HG03135 (cell line): ENCODE measurements around the gene TRIAP1.
"Not testable (repeated sequence)": the region's sequence is repeated elsewhere in the genome, so short reads cannot be mapped to it uniquely, and the experiment has no call there.

Experiments used
- ATAC-seq: cut with Tn5 transposase; IDR thresholded peaks from one replicate; pipeline ENCODE4 v1.9.1; 2021; ENCODE audit warnings: mild to moderate bottlenecking, moderate library complexity; ENCODE audit not compliant: unreplicated experiment

Gene TRIAP1

DNA sequence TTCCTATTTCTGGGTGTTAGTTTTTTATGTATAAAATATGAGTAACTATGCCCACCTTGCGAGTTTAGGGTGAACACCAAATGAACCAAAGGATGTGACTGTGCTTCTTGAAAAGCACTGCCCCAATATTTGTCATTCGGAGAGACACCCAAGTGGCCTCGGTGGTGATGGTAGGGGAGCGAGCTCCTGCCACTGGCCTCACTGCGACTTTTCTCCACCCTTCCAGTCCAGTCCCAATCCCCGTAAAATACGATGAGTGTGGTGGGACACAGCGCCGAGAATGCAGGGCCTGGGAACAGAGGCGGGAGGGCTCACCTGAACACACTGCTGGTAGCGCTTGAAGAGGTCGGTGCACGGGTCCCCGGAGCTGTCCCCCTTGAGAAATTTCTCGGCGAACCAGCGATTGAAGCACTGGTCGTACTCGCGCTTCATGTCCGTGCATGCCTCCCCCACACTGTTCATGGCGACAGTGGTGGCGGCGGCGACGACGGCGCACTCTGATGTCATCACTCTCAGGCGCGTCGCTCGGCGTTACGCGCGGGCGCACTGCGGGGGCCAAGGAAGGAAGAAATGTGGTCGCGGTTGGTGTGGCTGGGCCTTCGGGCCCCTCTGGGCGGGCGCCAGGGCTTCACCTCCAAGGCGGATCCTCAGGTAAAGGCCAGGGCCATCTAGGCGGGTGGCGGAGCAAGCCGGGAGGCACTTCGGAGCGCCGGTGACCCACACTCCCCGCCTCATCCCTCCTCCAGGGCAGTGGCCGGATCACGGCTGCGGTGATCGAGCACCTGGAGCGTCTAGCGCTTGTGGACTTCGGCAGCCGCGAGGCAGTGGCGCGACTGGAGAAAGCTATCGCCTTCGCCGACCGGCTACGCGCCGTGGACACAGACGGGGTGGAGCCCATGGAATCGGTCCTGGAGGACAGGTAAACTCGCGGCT lies at the start of gene TRIAP1, which contains the start of gene GATC:
TSS of gene TRIAP1 (minus strand) at position 474 of the 933 bp plus-strand sequence. CDS start at position 462, 12 bp downstream.
TSS of gene GATC (plus strand) at position 534 of the 933 bp plus-strand sequence. CDS start at position 571, 37 bp downstream.
- peak; percentile 91 for ATAC-seq

DNA sequence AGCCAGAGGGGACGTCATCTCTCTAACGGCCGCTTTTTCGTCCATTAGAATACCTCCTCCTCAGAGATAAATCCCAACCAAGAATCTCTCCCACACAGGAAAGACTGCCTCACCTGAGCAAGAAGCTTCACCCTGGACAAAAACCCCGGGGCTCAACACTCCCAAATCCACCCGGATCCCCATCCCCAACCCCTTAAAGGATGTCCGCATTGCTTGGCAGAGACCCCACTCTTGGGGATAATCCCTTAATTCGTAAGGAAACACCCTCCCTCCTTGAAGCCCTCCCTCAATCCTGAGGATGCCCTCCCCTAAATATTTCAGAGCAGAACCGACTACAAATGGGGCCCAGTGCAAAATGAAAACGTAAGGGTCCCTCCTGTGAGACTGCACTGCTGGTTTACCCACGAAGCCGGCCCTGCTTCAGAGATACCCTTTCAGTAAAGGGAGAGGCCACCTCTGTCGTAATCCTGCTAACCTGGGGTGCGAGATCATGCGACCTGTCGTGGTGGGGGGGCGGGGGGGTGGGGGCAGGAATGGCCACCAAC lies 49.1 kb upstream of the TRIAP1 start:
- ATAC-seq, result peak; percentile 5

DNA sequence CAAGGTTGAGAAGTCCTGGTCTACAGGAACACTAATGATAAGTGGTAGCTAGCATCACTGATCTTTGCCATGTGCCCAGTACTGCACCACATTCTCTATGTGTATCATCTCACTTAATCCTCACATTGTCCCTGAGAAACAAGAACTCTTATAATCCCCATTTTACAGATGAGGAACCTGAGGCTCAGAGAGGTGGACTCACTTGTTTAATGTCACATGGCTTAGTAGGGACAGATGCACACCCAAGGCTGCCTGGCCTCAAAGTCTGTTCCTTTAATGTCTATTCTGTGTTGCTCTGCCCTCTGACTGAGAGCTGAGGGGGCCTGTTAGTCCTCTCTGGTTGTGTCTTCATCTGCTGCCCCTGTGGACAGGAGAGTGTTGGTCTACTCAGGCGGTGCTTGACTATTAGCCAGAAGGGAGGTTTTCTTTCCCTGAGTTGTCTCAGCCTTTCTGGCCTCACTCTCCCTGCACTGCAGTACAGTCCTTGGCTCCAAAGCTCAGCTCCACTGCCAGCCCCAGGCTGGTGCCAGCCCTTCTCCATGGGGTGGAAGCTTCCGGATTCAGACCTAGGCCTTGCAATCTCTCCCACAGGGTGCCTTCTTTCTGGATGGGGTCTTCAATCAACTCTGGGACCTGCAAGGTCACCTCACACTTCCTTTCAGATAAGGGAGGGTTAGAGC lies 44.8 kb upstream of the TRIAP1 start:
- ATAC-seq, result no peak

DNA sequence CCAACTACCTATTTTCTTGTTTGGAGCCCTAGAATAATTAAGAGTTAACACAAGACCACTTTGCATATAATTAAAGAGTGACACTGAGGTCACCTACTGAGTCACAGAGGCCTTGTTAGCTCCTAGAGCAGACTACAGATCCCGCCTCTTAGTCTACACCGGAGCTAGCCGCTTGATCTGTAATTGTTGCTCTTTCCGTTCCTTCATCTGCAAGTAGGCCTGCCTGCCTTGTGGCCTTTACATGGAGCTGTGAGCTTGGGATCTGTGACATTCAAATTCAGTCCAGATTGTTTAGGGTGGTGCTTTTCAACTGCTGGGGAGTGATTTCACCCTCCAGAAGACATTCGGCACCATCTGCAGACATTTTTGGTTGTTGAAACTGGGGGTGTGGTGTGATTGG lies 44.1 kb upstream of the TRIAP1 start:
- no peak for ATAC-seq

DNA sequence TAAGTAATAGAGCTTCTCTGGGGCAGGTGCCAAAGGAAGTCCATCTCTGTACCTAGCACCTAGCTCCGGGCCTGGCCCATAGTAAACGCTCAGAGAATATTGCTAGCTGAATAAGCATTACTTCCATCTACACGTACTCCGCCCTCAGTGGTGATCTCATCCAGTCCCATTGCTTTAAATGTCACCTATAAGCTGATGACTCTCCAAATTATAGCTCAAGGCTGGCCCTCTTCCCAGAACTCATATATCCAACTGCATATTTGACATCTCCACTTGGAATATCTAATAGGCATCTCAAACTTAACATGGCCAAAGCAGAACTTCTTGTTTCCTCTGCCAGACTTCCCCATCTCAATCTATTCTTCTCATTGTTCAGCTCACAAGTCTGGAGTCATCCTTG lies 42.8 kb upstream of the TRIAP1 start:
- no peak for ATAC-seq

DNA sequence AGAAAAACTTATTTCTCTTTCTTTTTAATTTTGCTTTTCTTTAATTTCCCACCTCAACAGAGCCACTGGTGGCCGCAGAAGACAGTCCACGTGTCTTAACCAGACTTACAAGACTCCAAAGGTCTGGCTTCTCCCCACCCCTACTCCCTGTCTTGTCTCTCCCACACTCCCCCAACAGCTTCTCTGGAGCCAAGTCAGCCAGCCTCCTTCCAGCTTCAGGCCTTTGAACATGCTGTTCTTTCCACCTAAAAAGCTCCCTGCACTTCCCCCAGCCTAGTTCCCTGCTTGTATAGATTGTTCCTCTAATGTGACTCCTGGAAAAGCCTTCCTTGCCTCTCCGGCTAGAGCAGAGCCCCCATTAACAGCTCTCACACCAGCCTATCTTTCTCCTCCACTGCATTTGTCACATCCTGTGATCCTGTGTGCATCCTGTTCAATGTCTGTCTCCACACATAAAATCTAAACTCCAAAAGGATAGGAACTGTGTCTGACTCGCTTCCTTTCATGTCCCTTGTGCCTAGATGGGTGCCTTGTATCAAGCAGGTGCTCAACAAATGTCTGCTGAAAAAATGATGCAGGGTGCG lies 42.0 kb upstream of the TRIAP1 start:
- ATAC-seq, result no peak

DNA sequence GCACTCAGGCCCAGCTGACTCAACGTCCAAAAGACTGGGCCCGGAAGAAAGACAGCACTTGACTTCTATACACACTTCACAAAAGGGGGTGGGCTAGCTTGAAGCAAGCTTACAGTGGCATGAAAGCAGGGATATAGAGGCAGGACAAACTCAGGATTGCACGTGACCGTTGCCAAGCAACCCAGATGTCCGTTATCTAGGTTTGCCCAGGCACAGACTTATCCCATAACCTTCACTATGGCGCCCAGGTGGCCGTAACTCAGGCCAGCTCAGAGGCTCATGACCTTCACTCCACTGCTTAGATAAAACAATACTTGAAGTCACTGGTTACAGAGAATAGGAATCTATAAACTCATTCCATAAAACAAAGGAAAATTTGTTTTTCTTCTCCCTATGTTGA lies 41.4 kb upstream of the TRIAP1 start:
- not testable (repeated sequence) for ATAC-seq

DNA sequence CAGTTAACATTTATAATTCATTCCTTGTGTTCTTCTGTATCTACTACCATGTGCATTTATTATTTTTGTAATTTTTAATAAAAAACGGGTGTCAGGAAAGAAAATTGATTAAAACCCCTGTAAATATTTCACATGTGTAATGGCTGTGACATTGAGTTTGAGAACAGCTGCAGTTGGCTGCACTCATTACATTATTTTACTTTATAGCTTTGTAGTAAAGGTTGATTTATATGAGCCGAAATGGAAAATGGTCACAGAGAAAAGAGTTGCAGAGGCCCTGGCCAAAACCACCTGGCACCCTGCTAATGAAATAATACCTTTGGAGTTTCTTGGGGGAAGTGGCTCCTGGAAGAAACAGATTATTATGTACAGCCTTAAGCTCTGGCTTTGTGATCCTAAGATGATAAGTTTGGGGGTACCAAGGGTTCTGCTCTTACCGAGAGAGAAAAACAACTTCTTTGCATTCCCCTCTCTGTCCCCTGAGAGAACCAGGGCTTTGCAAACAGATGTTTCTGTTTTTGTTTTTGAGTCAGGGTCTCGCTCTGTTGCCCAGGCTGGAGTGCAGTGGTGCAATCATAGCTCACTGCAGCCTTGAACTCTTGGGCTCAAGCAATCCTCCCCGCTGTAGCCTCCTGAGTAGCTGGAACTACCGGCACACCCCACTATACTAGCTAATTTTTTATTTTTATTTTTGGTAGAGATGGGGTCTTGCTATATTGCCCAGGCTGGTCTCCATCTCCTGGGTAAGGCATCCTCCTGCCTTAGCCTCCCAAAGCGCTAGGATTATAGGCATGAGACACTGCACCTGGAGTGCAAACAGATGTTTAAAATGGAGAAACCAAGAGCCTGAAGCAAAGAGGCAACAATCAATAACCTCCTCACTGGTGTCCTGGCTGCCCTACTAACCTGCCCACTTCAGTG lies 40.0 kb upstream of the TRIAP1 start:
- ATAC-seq, result no peak

DNA sequence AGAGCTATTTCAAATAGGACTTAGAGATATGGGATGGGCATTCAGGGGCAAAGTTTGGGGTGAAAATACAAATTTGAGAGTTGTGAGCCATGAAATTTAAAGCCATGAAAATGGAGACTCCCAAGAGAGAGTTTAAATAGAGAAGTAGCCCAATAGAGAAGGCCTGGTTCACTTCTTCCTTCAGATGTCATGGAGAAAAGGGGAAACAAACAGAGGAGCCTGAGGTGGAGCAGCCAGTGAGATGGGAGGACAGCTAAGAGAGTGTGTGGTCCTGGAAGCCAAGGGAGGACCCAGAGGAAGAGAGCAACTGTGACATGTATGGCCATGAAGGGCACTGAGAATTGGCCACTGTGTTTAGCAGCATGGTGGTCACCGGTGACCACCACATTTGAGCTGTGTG lies 37.4 kb upstream of the TRIAP1 start:
- no peak for ATAC-seq

DNA sequence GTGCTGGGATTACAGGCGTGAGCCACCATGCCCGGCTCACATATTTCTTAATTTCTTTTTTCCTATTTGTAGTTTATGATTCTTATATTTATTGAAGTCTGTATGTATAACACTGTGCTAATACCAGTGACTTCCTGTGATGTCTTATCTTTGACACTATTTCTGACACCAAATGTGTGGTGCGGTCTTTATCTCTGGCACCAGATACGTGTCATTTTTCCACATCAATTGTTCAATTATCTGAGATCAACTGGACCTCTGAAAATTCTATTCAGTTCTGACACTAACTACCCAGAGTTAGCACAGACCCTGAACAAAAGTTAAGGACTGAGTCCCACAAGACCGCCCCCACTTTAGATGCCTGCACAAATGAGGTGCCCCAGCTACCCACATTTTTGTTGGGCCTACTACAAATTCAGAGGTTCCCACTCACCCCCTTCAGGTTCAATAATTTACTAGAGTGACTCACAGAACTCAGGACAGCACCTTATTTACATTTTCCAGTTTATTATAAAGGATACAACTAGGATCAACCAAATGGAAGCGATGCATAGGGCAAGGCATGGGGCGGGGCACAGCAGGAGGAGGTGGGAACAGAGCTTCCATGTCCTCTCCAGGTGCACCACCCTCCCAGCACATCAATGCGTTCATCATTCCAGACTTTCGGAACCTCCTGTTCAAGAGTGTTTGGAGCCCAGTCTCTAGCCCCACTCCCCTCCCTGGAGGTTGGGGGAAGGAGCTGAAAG lies 35.0 kb upstream of the TRIAP1 start:
- no peak for ATAC-seq

DNA sequence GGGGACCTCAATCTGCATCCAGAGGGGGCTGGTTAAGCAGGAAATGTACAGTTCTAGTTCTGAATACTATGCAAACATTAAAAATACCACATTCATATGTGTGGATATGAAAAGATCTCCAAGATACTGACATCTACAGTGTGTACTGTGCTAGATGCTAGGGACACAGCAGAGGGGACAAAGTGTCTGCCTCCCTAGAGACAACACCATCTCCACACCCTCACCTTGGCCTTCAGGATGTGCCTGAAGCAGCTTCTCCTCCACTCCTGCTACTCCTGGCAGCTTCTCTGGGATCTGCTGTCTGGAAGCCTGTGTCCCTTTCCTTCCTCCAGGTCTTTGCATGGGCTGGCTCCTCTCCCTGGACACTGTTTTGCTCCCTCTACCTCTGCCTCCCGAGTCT lies 34.0 kb upstream of the TRIAP1 start:
- ATAC-seq, result no peak

DNA sequence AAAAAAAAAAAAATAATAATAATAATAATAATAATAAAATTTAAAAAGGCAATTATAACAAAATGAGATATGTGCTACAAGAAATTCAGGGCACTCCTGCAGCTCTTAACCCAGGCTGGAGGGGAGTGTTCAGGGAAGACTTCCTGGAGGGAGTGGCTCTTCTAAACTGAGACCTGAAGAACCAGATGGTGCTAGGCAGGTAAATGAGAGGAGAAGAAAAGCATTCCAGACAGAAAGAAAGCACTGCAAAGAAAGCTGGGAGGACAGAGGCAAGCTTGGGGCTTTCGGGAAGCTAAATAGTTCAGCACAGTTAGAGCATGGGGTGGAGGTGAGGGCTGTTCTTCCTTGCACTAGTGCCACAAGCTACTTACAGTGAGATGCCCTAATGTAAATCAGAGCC lies 33.3 kb upstream of the TRIAP1 start:
- ATAC-seq, result no peak

DNA sequence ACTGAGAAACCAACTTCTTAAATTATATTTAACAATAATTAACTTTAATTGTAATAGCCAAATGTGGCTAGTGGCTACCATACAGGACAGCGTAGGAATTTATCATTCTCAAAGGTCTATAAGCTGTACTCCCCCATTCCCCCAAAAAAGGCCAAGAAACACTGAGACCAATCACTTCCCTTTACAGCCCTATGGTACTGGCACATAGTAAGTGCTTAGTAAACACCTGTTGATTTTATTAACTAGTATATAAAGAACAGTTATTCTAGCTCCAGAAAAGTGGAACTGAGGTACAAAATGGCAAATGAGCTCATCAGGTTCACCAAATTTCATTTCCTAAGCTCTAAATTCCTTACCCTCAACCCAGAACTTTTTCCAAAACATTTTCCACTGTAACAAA lies 29.5 kb upstream of the TRIAP1 start:
- ATAC-seq, result no peak

DNA sequence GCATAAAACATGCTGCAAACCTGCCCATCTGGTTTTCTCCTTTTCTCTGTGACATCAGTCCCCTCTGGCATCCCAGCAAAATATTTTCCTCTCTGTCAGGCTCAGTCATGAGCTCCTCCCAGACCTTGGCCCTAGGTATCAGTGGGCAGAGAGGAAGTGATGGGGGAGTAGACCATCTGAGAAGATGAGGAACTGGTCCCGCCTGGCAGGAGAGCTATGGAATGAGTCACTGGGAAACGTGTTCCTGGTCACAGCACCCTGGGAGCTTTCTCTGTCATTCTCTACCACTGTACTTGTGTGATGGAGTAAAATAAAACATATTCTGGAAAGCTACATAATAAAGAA lies 28.4 kb upstream of the TRIAP1 start:
- ATAC-seq, result no peak

DNA sequence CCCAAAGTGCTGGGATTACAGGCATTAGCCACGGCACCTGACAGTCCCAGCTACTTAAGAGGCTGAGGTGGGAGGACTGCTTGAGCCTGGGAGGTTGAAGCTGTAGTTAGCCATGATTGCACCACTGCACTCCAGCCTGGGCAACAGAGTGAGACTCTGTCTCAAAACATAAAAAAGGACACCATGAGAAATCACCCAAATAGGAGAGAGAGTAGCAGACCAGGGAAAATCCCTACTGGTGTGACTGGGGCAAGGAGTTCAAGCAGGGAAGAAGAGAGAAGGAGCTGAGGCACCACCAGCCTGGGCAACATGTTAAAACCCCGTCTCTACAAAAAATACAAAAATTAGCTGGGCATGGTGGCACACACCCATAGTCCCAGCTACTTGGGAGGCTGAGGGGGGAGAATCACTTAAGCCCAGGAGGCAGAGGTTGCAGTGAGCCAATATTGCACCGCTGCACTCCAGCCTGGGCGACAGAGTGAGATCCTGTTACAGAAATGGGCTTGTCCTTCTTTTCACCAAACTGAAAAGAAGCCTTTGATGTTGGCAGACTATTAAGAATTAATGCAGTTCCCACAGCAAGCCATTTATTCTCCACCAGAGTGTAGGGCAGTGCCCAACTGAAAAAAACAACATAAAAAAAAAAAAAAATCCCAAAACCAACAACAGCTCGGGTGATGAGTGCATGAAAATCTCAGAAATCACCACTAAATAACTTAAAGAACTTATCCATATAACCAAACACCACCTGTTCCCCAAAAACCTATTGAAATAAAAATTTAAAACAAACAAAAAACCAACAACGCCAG lies 27.8 kb upstream of the TRIAP1 start:
- no peak for ATAC-seq

DNA sequence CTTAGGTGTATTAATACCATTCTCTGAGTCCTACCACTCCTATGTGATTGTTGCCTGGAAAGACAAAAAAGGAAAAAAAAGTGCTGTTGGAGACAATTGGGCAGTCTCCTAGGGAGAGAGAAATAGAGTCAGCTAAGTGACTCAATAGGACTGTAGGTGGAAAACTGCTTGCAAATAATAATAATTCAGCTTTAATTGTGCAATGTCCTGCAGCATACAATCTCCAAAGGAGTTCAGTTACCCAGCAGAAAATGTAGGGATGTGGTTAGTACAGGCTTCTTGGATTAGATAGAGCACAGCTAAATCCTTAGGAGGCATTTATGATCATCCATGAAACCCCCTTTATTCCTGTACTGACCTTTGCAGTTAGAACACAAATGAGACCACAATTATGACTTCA lies 26.3 kb upstream of the TRIAP1 start:
- ATAC-seq, result no peak

DNA sequence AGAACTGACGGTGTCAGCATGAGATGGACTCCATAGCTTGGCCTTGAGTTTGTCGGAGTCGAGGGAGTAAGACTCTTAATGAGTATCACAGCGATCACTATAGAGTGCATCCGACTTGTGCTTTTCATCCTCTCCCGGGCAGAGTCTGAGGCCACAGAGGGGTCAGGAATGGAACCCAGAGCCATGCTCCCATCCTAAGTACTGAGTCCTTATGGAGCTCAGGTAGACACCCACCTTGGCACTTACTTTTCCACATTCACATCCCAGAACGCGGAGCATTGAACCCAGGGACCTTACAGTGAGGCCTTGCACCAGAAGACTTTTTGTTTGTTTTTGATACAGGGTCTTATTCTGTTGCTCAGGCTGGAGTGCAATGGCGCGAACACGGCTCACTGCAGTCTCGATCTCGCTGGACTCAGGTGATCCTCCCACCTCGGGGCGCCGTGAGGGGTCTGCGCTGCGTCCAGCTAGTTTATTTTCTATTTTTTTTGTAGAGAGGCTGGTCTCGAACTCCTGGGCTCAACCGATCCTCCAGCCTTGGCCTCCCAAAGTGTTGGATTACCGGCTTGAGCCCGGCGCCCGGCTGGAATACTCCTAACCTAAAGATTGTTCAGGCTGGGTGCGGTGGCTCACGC lies 24.1 kb upstream of the TRIAP1 start:
- ATAC-seq, result no peak

DNA sequence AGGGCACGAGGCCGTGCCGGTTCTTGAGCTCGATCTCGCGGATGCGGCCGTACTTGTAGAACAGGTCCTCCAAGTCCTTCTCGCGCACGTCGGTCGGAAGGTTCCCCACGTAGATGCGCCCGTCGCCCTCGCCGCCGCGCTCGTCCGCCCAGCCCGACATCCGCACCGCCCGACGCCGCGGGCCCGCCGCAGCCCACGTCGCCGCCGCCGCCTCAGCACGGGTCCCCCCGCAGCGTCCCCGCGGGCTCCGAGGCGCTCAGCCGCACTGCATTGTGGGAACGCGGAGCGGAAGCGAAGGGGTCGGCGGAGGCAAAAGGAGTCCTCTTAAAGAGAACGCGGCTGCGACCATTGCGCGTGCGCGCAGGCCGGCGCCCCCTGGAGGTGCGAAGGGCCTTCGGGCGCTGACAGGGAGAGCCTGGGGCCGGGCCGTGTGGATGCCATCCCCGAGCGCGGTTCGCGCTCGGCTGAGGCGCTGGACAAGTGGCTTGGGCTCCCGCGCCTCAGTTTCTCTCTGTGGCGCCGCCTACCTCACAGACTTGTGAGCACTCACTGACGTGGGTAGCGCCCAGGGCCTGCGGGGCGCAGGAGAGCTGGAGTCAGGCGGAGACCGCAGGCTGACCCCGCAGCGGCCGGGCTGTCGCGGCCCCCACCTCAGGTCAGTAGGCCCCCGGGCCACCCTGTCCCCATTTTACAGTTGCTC lies 23.4 kb upstream of the TRIAP1 start, which contains the start of gene SRSF9:
TSS of gene SRSF9 (minus strand) at position 299 of the 700 bp plus-strand sequence. CDS start at position 160, 139 bp downstream.
- peak; percentile 70 for ATAC-seq
